Measurements from ENCODE around the gene PTRH1. TPM values are rescaled to one million over a fixed set of nuclear protein-coding genes. Genes with fewer than 3 reads are reported as not detected.

The PTRH1 gene
- polyA plus RNA-seq, 12 donors, result 4.0 to 8.8 (median 5.3) TPM; not detected in 2

- DNase-seq, result no peak
Observed at GRCh38 chr9:127722055-127722745, 6.7 kb upstream of the PTRH1 start.

GRCh38 chr9:127721391-127721821 lies 5.9 kb upstream of the PTRH1 start:
- DNase-seq, result no peak

- no peak for DNase-seq
Observed at GRCh38 chr9:127720865-127721227, 5.4 kb upstream of the PTRH1 start.

- DNase-seq, result no peak
Observed at GRCh38 chr9:127720031-127720864, 4.8 kb upstream of the PTRH1 start.

- DNase-seq, result no peak
Observed at GRCh38 chr9:127717766-127718165, 2.3 kb upstream of the PTRH1 start.

GRCh38 chr9:127716412-127716811 lies 949 bp upstream of the PTRH1 start:
- DNase-seq, result no peak

GRCh38 chr9:127714951-127715469 lies 453 bp downstream of the PTRH1 start:
- no peak for DNase-seq

- no peak for DNase-seq
Observed at GRCh38 chr9:127714020-127714750, 1.3 kb downstream of the PTRH1 start.

GRCh38 chr9:127712867-127713266 lies 2.6 kb downstream of the PTRH1 start:
- no peak for DNase-seq

- DNase-seq, result no peak
Observed at GRCh38 chr9:127712371-127712770, 3.1 kb downstream of the PTRH1 start.

- no peak for DNase-seq
Observed at GRCh38 chr9:127711831-127712274, 3.6 kb downstream of the PTRH1 start.

GRCh38 chr9:127711226-127711701 lies 4.2 kb downstream of the PTRH1 start:
- DNase-seq, result no peak

GRCh38 chr9:127710204-127710783 lies 5.2 kb downstream of the PTRH1 start:
- DNase-seq, result no peak

- no peak for DNase-seq
Observed at GRCh38 chr9:127708952-127709587, 6.4 kb downstream of the PTRH1 start.

GRCh38 chr9:127707766-127708165 lies 7.7 kb downstream of the PTRH1 start:
- no peak for DNase-seq

- DNase-seq, result no peak
Observed at GRCh38 chr9:127706836-127707241, 8.6 kb downstream of the PTRH1 start, which contains the start of gene CFAP157. Gene CFAP157, plus strand, starts transcription at chr9:127706988. Its CDS starts 44 bp downstream, at chr9:127707032.

GRCh38 chr9:127705577-127706379 lies 9.7 kb downstream of the PTRH1 start:
- no peak for DNase-seq

GRCh38 chr9:127703289-127703946 lies 12.0 kb downstream of the PTRH1 start:
- DNase-seq, result no peak

- DNase-seq, result no peak
Observed at GRCh38 chr9:127700594-127701255, 14.7 kb downstream of the PTRH1 start.

All from muscle of arm (tissue), 12 donors.